Smooth muscle cell (in vitro differentiated cells): ENCODE measurements around the gene TMEM178B. TPM values are rescaled to one million over a fixed set of nuclear protein-coding genes. Genes with fewer than 3 reads are reported as not detected.

ENCODE experiments used
- DNase-seq: peaks from one replicate; lab custom pipeline; 2025; ENCODE audit not compliant: unreplicated experiment; lab: John Stamatoyannopoulos, UW
- H2AFZ ChIP-seq: fragments of 200-600 bp; sonication (generic); 2 replicates; pipeline ENCODE4 v1.6.0; 2016; ENCODE audit warnings: antibody characterized with exemption, low read depth, mild to moderate bottlenecking
- H3F3A ChIP-seq: fragments of 200-600 bp; sonication (generic); 2 replicates; pipeline ENCODE4 v1.6.0; 2017; ENCODE audit warnings: antibody characterized with exemption, low read depth
- H3K27ac ChIP-seq: fragments of 200-600 bp; sonication (generic); 2 replicates; pipeline ENCODE4 v1.5.1; 2016; ENCODE audit warnings: low read depth, mild to moderate bottlenecking
- H3K27me3 ChIP-seq: fragments of 200-600 bp; sonication (generic); 2 replicates; pipeline ENCODE4 v1.6.1; 2016; ENCODE audit warnings: low read depth, mild to moderate bottlenecking
- H3K36me3 ChIP-seq: fragments of 200-600 bp; sonication (generic); 2 replicates; pipeline ENCODE4 v1.5.1; 2016; ENCODE audit warnings: low read depth
- H3K4me1 ChIP-seq: fragments of 200-600 bp; sonication (generic); 2 replicates; pipeline ENCODE4 v1.5.1; 2016; ENCODE audit warnings: low read depth
- H3K4me2 ChIP-seq: fragments of 200-600 bp; sonication (generic); 2 replicates; pipeline ENCODE4 v1.6.0; 2016; ENCODE audit warnings: mild to moderate bottlenecking
- H3K4me3 ChIP-seq: fragments of 200-600 bp; sonication (generic); 2 replicates; pipeline ENCODE4 v1.5.1; 2016; ENCODE audit warnings: mild to moderate bottlenecking
- H3K79me2 ChIP-seq: fragments of 200-600 bp; sonication (generic); 2 replicates; pipeline ENCODE4 v1.6.0; 2016; ENCODE audit warnings: low read depth, mild to moderate bottlenecking
- H3K9ac ChIP-seq: fragments of 200-600 bp; sonication (generic); 2 replicates; pipeline ENCODE4 v1.6.0; 2016; ENCODE audit warnings: low read depth
- H3K9me3 ChIP-seq: fragments of 200-600 bp; sonication (generic); replicated peaks from 2 replicates; pipeline ENCODE4 v1.5.1; 2016; ENCODE audit warnings: low read depth
- H4K20me1 ChIP-seq: fragments of 200-600 bp; sonication (generic); 2 replicates; pipeline ENCODE4 v1.6.0; 2016; ENCODE audit warnings: low read depth
- WGBS: methylation state at CpG from one replicate; pipeline ENCODE4 v1.1.7; 2016; ENCODE audit warnings: low lambda C conversion rate; 5-methylcytosine and 5-hydroxymethylcytosine counted together
- polyA plus RNA-seq: library from polyadenylated mRNA; unstranded; fragments of >200 nt; fragmentation: Nextera tagmentation; extraction: Ambion mirVana; gene quantifications from 2 replicates; pipeline ENCODE4 v1.2.1, GENCODE V29; 2016
- total RNA-seq: library from RNA; depleted of rRNA; stranded (reverse); fragments of >200 nt; gene quantifications from 2 replicates; pipeline ENCODE4 v1.2.3, GENCODE V29; 2014
- TF ChIP-seq, protein P1 (sequence below): fragments of 200-600 bp; sonication (generic); IDR thresholded peaks from 2 replicates; pipeline ENCODE4 v1.5.1; 2017; ENCODE audit warnings: borderline replicate concordance, mild to moderate bottlenecking, antibody characterized with exemption; ENCODE audit not compliant: insufficient read depth, poor library complexity, severe bottlenecking

The TMEM178B gene
- total and polyA plus RNA-seq, 2 experiments from 2014 or later = 0.72 TPM; not detected in 1

- Histone ChIP-seq H3K27me3 (no peaks in the 10 kb centered on the region), H4K20me1 (no peaks in the 10 kb centered on the region), H3K4me1 (peaks cover under 1% of the 10 kb centered on the region), H3K36me3 (no peaks in the 10 kb centered on the region), H3K79me2 (no peaks in the 10 kb centered on the region), H3K4me2 (no peak overlapping the region), H3K9ac (no peak overlapping the region), H3K27ac (no peak overlapping the region), H3K4me3 (no peak overlapping the region), H2AFZ (no peak overlapping the region), H3K9me3 (no peaks in the 10 kb centered on the region), H3F3A (no peaks in the 10 kb centered on the region)
- DNase-seq = no peak
- WGBS = 98% methylated on average over 3 of the region's 3 CpGs
- TF ChIP-seq, protein P1, sequence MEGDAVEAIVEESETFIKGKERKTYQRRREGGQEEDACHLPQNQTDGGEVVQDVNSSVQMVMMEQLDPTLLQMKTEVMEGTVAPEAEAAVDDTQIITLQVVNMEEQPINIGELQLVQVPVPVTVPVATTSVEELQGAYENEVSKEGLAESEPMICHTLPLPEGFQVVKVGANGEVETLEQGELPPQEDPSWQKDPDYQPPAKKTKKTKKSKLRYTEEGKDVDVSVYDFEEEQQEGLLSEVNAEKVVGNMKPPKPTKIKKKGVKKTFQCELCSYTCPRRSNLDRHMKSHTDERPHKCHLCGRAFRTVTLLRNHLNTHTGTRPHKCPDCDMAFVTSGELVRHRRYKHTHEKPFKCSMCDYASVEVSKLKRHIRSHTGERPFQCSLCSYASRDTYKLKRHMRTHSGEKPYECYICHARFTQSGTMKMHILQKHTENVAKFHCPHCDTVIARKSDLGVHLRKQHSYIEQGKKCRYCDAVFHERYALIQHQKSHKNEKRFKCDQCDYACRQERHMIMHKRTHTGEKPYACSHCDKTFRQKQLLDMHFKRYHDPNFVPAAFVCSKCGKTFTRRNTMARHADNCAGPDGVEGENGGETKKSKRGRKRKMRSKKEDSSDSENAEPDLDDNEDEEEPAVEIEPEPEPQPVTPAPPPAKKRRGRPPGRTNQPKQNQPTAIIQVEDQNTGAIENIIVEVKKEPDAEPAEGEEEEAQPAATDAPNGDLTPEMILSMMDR = no peak
Measured at GRCh38 chr7:141207661-141208060, 133.8 kb downstream of the TMEM178B start.

GRCh38 chr7:141208539-141208938 is 134.7 kb downstream of the TMEM178B start:
- Histone ChIP-seq H4K20me1 (no peaks in the 10 kb centered on the region), H3F3A (no peaks in the 10 kb centered on the region), H3K4me3 (no peak overlapping the region), H3K79me2 (no peaks in the 10 kb centered on the region), H3K9me3 (no peaks in the 10 kb centered on the region), H2AFZ (no peak overlapping the region), H3K9ac (no peak overlapping the region), H3K4me2 (no peak overlapping the region), H3K36me3 (no peaks in the 10 kb centered on the region), H3K27me3 (peaks cover 5% of the 10 kb centered on the region), H3K4me1 (no peaks in the 10 kb centered on the region), H3K27ac (no peak overlapping the region)
- WGBS = 82% methylated on average over 3 of the region's 3 CpGs
- TF ChIP-seq, protein P1 = no peak
- no peak for DNase-seq

DNA sequence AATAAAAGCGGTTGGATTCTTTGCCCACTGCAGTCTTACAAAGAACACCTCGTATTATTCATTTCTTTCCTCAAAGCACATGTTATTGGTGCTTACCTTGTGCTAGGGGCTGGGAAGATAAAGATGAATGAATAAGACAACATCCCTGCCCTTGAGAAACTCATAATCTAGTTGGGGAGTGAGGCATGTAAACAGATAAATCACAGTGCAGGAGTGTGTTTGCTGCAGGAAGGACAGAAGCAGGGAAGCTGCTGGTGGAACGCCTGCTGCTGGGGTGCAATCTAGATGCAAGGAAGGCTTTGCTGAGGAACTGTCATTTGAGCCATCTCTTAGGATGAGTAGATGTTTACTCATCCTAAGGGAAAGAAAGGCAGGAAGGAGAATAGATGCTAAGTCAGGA is 135.6 kb downstream of the TMEM178B start:
- Histone ChIP-seq H3K36me3 (no peaks in the 10 kb centered on the region), H3K79me2 (no peaks in the 10 kb centered on the region), H3K4me1 (no peaks in the 10 kb centered on the region), H3K4me3 (no peak overlapping the region), H4K20me1 (no peaks in the 10 kb centered on the region), H2AFZ (no peak overlapping the region), H3K9ac (no peak overlapping the region), H3K27ac (no peak overlapping the region), H3K9me3 (no peaks in the 10 kb centered on the region), H3K4me2 (no peak overlapping the region), H3K27me3 (peaks cover 5% of the 10 kb centered on the region), H3F3A (no peaks in the 10 kb centered on the region)
- TF ChIP-seq, protein P1 = no peak
- no peak for DNase-seq
- 76% methylated on average over 3 of the region's 3 CpGs for WGBS

DNA sequence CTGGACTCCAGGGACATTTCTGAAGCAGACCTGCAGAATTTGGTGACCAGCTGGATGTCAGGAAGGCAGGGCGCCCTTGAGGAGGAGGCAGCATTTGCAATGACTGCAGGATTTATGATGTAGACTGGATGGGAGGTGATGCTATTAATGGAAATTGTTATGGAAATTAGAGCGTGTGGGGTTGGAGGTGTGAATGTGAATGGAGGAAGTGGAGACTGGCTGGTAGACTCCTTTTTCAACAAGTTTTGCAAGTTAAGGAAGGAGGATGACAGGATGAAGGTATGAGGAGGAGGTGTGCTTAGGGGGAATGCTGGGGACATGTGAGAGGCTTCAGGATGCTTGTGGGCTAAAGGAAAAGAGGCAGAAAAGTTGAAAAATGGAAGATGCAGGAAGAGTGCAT is 137.0 kb downstream of the TMEM178B start:
- H3K79me2 ChIP-seq = no peaks in the 10 kb centered on the region
- TF ChIP-seq, protein P1 = no peak
- H2AFZ ChIP-seq = no peak overlapping the region
- no peak overlapping the region for H3K27ac ChIP-seq
- H3K4me1 ChIP-seq = no peaks in the 10 kb centered on the region
- no peaks in the 10 kb centered on the region for H3K9me3 ChIP-seq
- 60% methylated on average over 2 of the region's 2 CpGs for WGBS
- no peak overlapping the region for H3K9ac ChIP-seq
- H4K20me1 ChIP-seq = no peaks in the 10 kb centered on the region
- no peak for DNase-seq
- H3K4me2 ChIP-seq = no peak overlapping the region
- no peaks in the 10 kb centered on the region for H3F3A ChIP-seq
- H3K27me3 ChIP-seq = peaks cover 5% of the 10 kb centered on the region
- H3K36me3 ChIP-seq = no peaks in the 10 kb centered on the region
- no peak overlapping the region for H3K4me3 ChIP-seq
